ENCODE results near the gene UST.
"Not testable (repeated sequence)": the region's sequence is repeated elsewhere in the genome, so short reads cannot be mapped to it uniquely, and the experiment has no call there.

The UST gene

GRCh38 chr6:148735989-148736388, 10.8 kb upstream of the UST start:
- DNase-seq (ENCODE audit: low read depth in 2 of 2) = no peak

- DNase-seq (ENCODE audit: low read depth in 2 of 2) = no peak
Observed at GRCh38 chr6:148736774-148737412, 9.9 kb upstream of the UST start.

- DNase-seq (ENCODE audit: low read depth in 2 of 2) = no peak
Observed at GRCh38 chr6:148737806-148738205, 9.0 kb upstream of the UST start.

DNA sequence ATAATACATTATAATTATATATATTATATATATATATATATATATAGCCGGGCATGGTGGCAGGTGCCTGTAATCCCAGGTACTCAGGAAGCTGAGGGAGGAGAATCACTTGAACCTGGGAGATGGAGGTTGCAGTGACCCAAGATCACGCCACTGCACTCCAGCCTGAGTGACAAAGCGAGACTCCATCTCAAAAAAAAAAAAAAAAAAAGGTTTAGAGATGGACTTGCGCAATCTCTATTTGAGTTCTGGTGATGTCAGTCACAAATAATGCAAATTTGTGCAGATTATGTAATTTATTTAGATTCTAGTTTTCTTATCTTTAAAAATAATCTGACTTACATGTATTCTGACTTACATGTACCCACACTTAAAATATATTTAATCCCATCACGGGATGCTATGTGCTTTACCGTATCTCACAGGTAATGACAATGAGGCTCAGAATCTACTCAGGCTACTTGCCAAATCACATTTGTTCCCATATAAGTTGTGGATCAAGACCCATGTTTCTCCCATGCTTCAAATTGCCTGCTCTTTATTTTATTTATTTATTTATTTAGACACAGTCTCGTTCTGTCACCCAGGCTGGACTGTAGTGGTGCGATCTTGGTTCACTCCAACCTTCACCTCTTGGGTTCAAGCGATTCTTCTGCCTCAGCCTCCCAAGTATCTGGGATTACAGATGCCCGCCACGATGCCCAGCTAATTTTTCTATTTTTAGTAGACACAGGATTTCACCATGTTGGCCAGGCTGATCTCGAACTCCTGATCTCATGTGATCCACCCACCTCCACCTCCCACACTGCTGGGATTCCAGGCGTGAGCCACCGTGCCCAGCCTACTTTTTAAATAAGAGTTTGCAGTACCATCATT, 7.6 kb upstream of the UST start:
- no peak for DNase-seq (ENCODE audit: low read depth in 2 of 2)

DNA sequence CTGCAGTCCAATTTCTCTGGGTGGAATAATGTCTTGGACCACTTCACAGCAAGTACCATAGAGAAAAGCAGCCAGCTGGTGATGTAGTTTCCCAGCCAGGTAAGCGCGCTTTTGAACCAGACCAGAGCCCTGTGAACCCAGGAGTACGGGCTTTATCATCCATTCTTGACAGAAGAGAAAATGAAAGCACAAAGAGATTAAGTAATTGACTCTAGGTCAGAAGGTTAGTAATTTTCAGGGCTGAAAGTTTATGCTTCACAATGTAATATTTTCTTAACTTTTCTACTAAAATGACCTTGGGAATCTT, 7.1 kb upstream of the UST start:
- DNase-seq (ENCODE audit: low read depth in 2 of 2) = no peak

DNA sequence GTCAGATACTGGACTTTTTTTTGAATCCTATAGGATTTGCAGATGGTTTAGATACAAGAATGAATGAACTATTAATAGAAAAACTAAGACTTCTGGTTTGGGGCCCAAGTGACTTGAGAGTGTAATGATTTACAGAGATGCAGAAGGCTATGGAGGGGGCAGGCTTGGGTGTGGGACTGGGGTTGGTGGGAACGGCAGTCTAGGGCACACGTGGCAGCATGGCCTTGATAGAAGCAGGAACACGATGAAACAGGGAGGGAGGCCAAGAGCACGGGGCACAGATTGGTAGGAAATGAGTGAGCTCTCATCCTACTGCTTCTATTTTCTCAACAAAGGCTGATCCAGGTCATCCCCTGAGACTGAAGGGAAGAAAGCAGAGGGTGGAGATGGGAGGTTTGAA, 3.4 kb upstream of the UST start:
- DNase-seq (ENCODE audit: low read depth in 2 of 2) = no peak

DNA sequence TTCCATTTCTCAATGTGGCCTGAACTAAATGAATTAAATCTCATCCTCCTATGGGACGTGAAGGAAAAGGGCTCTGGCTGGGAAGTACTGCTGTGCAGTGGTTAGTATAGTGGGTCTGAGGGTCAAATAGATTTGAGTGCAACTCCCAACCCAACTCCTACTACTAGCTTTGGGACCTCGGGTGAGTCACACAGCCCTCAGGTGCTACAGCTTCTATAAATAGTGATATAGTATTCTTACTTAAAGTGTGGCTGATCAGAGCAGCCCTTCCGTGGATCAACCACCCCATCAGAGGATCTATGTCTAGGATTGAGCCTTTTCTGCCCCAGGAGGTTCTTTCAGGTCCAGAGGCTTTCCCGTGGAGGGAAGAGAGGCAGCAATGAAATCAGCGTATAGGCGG, 904 bp upstream of the UST start:
- DNase-seq (ENCODE audit: low read depth in 2 of 2) = no peak

DNA sequence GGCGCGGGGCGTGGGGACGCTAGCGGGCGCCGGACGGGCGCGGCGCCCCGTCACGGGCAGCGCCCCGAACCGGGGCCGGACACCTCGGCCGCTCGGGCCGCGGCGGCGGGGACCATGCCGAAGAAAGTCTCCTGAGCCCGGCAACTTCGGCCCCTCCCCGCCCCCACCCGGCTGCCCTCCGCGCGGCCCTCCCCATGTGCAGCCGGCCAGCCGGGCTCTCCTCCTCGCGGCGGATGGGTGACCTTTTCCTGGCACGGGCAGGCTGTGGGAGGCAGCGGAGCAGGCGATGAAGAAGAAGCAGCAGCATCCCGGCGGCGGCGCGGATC, 278 bp downstream of the UST start:
- DNase-seq (ENCODE audit: low read depth in 2 of 2) = no peak

GRCh38 chr6:148747471-148748165, 788 bp downstream of the UST start:
- peak in 1 of 2 donors; percentile 14 for DNase-seq (ENCODE audit: low read depth in 2 of 2)

DNA sequence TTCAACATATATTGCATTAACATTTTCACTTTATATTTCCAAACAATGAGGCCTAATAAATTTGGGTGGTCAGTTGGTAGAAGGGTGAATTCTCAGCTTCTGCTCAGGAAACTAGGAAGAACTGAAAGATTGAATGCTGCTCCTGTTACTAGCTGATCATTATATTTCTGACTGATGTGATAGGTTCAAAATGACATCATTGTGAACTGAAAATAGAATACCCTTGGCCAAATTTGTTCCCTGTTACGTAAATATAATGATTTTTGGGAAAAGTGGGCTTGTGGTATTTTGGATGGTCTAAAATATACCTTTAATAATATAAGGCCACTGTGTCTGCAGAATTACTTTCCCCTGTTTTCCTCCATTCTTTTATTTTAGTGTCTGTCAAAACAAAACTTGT, 2.8 kb downstream of the UST start:
- DNase-seq (ENCODE audit: low read depth in 2 of 2) = no peak

GRCh38 chr6:148750838-148751792, 4.3 kb downstream of the UST start:
- no peak for DNase-seq (ENCODE audit: low read depth in 2 of 2)

DNA sequence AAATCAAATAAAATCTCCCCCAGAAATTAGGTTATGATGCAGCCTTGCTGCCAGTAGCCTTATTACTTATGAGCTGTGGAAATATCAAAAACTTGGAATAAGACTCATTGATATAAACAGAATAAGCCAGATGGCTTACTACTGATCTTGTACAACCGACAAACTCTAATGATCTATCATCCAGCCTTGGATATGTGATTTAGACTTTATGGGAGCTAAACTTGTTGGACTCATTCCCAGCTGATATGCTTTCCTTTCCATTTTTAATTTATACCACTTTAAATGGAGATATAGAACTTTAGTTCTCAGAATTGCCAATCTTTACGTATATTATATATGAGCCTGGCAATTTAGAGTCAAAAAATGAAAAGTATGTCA, 5.0 kb downstream of the UST start:
- no peak for DNase-seq (ENCODE audit: low read depth in 2 of 2)

GRCh38 chr6:148755379-148755778, 8.5 kb downstream of the UST start:
- not testable (repeated sequence) for DNase-seq (ENCODE audit: low read depth in 2 of 2)

DNA sequence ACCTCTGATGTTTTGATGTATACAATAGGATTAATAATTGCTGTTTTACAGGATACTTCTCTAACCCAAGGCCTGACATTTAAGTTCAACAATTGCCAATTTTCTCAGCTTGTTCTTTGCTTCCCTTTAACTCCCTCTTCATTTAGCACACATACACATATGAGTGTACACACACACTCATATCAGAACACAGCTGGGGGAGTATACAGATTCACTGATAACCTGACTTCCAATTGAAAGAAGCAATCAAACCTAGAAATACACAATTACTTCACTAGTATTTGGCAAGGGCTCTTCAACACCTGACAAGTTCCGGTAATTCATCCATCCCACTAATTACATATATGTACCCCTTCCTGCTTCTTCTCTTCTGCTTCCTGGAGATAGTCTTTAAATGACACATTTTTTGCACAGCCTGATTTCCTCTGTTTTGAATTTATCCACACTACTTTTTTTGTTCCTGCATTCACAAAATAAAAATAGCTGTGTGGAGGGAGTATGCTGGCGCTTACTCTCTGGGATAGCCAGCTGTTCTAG, 11.2 kb downstream of the UST start:
- no peak for DNase-seq (ENCODE audit: low read depth in 2 of 2)

DNA sequence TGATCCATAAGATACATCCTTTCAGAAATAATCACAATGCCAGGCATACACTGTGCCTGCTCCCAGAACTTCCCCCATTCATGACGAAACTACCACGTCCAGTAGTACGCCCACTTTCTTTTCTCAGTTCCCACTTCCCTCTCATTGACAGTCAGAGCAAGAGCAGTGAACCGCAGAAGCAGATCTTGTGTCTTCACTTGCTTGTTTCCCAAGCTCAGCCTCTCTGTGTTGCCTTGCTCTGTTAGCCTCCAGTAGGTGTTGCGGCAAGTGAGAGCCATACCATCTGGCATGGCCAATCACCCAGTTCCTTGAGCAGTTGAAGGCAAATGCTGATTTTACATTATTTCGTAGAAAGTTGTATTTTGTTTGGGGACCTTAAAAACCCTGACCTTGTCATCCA, 11.7 kb downstream of the UST start:
- DNase-seq (ENCODE audit: low read depth in 2 of 2) = no peak

DNA sequence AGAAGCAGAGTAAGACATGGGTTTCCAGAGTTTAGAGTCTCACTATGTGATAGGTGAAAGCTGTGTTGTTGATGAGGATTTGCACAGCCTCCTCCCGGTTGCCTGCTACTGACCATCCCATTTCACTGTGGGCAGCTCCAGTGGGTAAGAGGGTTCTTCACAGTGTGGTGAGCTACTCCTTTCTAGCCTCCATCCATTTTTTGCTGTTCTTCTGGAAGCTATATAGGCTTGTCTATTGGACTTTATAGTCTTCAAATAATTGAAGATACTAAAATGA, 13.4 kb downstream of the UST start:
- DNase-seq (ENCODE audit: low read depth in 2 of 2) = no peak

DNA sequence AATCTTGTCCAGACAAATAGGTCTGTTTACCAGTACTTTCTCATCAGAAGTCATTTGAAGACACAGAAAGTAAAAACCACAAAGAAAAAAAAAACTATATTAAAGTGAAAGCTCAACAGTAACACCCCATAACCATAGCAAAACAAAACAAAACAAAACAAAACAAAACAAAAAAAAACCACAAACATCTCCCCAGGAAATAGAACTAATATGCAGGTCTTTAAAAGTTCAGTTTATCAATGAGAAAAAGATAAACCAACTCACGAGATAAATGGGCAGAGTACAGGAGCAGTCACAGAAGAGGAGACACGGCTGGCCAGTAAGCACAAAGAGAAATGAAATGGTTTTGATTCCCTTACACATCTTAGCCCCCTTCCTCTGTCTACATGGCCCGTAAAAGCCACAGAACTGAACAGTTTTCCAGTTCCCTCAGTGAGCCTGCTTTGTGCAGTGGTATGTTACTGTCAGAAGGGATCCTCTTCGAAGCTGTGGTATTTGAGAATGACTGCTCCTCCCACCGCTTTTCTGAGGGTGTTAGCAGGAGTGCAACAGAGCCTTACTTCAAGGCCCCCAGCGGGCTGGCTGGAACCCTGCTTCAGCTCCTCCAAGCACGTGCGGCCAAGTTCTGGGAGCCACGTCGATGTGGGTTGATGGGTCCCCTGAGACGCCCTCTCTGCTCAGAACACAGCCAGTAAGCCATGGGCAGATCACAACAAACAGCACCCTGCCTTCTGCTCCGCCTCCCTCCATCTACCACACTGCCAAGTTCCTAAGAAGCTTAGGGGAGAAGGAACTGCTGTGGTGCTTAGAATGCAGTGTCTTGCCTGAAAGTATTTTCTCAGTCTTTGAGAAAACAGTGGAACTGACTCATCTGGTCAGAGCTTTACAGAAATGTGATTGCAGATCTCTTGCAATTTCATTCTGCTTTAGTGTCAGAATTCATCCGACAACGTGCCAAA, 14.0 kb downstream of the UST start:
- DNase-seq (ENCODE audit: low read depth in 2 of 2) = peak in 1 of 2 donors; percentile 23

- no peak for DNase-seq (ENCODE audit: low read depth in 2 of 2)
Observed at GRCh38 chr6:148761527-148762011, 14.7 kb downstream of the UST start.

DNA sequence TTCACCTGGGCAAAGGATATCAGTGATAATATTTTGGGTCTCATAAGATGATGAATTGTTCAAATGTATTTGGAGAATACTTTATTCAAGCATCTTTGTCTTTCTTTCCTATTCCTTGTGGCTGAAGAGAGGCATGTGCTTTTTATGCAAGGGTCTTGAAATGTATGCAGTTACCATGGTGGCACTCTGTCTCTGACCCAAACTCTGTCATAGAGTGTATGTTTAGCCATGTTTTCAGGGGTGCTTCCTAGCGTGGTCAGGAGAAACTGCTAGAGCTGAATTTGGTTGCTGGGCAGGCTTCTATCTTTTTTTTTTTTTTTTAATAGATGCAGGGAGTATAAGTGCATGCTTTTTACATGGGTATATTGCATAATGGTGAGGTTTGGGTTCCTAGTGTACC, 15.4 kb downstream of the UST start:
- DNase-seq (ENCODE audit: low read depth in 2 of 2) = no peak

- DNase-seq (ENCODE audit: low read depth in 2 of 2) = not testable (repeated sequence)
Observed at GRCh38 chr6:148764259-148765020, 17.6 kb downstream of the UST start.
